HG03354 (cell line): ENCODE results near the gene SLC25A51.

ENCODE experiments used
- ATAC-seq: cut with Tn5 transposase; IDR thresholded peaks from one replicate; pipeline ENCODE4 v1.9.1; 2021; ENCODE audit warnings: mild to moderate bottlenecking; ENCODE audit not compliant: unreplicated experiment, poor library complexity, severe bottlenecking

SLC25A51 gene

DNA sequence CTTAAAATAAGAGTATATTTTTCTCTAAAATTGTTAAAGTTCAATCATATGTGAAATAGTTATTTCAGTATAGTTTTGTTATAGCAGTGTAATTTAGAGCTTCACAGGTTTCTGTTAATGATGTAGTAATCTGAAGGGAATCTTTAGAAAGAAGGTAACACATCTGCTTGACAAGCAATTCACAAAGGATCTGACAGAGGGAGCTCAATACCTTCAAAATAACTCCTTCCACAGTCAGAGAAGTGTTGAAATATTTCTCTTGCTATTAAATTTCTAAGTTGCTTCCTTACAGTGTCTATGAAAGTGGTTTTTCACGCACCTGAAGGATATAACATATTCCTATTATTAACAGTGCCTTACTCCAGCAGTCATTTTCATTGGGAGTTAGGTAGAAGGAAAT, 44.9 kb downstream of the SLC25A51 start:
- ATAC-seq, result no peak

DNA sequence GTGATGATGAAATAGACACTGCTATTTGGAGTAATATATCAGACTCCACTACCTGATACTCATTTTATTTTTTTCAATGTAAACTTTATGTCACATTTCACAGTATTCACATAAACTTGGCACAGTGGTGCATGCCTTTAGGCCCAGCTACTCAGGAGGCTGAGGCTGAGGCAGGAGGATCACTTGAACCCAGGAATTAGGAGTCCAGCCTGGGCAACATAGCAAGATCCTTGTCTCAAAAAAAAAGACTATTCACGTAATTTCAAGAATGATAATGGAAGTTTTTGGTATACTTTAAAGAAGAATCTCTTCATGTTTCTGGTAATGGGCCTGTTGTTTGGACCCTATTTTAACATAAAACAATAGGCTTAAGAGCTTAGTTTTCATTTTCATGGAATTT, 47.4 kb downstream of the SLC25A51 start:
- ATAC-seq, result no peak

DNA sequence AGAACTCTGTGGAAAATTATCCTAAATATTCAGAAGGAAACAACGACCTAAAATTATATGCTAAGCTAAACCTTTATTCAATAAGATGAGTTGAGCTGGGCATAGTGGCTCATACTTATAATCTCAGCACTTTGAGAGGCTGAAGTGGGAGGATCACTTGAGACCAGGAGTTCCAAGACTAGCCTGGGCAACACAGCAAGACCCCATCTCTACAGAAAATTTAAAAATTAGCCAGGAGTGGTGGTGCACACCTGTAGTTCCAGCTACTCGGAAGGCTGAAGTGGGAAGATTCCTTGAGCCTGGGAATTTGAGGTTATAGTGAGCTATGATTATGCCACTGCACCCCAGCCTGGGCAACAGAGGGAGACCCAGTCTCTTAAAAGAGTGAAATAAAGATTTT, 51.7 kb downstream of the SLC25A51 start:
- ATAC-seq, result no peak

DNA sequence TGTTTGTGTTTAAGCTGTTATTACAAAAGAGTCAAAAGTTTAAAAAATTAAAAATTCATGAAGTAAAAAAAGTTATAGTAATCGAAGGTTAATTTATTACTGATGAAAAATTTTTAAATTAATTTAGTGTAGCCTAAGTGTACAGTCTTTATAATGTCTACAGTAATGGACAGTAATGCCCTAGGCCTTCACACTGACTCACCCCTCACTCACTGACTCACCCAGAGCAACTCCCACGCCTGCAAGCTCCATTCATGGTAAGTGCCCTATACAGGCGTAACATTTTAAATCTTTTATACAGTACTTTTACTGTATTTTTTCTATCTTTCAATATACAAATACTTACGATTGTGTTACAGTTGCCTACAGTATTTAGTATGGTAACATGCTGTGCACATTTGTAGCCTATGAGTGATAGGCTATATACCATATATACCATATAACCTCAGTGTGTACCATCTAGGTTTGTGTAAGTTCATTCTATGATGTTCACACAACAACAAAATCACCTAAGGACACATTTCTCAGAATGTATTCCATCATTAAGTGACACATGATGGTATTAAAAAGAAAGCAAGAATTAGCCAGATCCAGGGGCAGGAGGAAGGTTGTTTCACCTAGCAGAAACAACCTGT, 63.2 kb downstream of the SLC25A51 start:
- no peak for ATAC-seq

DNA sequence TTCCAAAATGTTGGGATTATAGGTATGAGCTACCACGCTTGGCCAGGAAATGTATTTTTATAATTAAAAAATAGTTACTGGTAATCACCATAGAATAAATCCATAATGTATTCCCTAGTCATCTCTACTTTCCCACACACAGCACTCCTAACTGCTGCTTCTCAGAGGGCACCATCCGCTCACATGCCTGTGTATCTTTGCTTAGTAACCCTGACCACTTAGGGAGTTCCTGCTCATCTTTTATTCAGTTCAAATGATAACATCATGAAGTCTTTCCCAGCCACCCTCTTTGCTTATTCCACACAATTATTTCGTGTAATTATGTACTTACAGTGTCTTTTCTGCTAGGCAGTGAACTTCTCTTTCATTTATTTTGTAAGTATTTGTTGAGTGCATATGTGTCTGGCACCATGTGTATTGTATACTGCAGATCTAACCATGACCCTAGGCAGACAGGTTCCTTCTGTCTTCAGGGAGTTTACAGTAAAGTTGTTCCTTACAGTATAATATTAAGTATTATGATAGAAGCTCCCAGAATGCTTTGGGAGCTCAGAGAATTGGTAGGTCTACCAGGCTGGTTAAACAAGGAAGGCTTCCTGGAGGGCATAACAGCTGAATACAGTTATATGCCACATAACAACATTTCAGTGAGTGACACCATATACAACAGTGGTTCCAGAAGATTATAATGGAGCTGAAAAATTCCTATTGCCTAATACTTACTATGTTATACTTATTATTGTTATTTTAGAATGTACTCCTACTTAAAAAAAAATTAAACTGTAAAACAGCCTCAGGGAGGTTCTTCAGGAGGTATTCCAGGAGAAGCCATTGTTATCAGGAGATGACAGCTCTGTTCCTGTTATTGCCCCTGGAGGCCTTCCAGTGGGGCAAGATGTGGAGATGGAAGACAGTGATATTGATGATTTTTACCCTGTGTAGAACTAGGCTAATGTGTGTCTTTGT, 64.1 kb downstream of the SLC25A51 start:
- no peak for ATAC-seq
